Measurements from ENCODE around the gene CD200R1. TPM values are rescaled to one million over a fixed set of nuclear protein-coding genes. Genes with fewer than 3 reads are reported as not detected.

CD200R1 gene
- total and polyA plus RNA-seq, 2 of the 13 experiments (the other 11 are each of a cell fraction or from before 2014, with no cell fraction given): 0.04 TPM; not detected in 1

- Histone ChIP-seq H3K36me3 (replicated peaks in 1 of 2; ENCODE audit: control insufficient read depth in 1 of 2, insufficient read depth in 2 of 2, low read length in 2 of 2) (no peaks in the 10 kb centered on the region), H2AFZ (ENCODE audit: low read length) (no peak overlapping the region), H3K9ac (ENCODE audit: insufficient read depth, low read depth, low read length) (no peak overlapping the region), H3K27me3 (ENCODE audit: control insufficient read depth in 1 of 2, insufficient read depth in 2 of 2, low read length in 2 of 2) (no peaks in the 10 kb centered on the region), H3K9me3 (ENCODE audit: low read length) (peaks cover 8% of the 10 kb centered on the region; the same call in 1 of the 2 replicates), H3K79me2 (ENCODE audit: insufficient read depth, low read length) (no peaks in the 10 kb centered on the region), H3K27ac (ENCODE audit: extremely low read length, insufficient read depth, low read length) (no peak overlapping the region), H4K20me1 (ENCODE audit: insufficient read depth, low read length) (no peaks in the 10 kb centered on the region), H3K4me3 (replicated peaks in 1 of 3; ENCODE audit: insufficient read depth in 1 of 3, low read depth in 2 of 3, low read length in 3 of 3) (no peak overlapping the region), H3K4me2 (ENCODE audit: low read depth, low read length) (no peak overlapping the region), H3K4me1 (ENCODE audit: insufficient read depth, low read length) (no peaks in the 10 kb centered on the region)
- BruUV-seq (replicated peaks): no TSS peak
- FAIRE-seq (no peak), DNase-seq (ENCODE audit: low spot score) (no peak), ATAC-seq (no peak)
- ChIA-PET POLR2A (no interaction called here), CTCF (ENCODE audit: low intra/inter-chr PET ratio, low total read pairs) (no interaction called here)
- WGBS (ENCODE audit: low lambda C conversion rate): 0% methylated on average over 1 of the region's 1 CpG
- intact Hi-C loops (cut with micrococcal nuclease; ENCODE audit: unreplicated experiment): no loop called here
- in situ Hi-C loops (cut with HindIII; ENCODE audit: extremely low pct_ligation_motif_present, low pct_unique_long_range_greater_than_20kb): no loop called here
- no peak for TF ChIP-seq BRF2 (CRISPR knock-in tag; IDR thresholded peaks at IDR 0.05)
- TF ChIP-seq NFIB (CRISPR knock-in tag; IDR thresholded peaks at IDR 0.05; ENCODE audit: borderline replicate concordance): no peak
- TF ChIP-seq ZNF33A (CRISPR knock-in tag; IDR thresholded peaks at IDR 0.05; ENCODE audit: borderline replicate concordance): no peak
- TF ChIP-seq POLR2A (IDR thresholded peaks at IDR 0.05; ENCODE audit: insufficient read depth in 1 of 2, low read depth in 2 of 2, low read length in 2 of 2): no peak
- TF ChIP-seq FLYWCH1 (CRISPR knock-in tag; IDR thresholded peaks at IDR 0.05): no peak
- TF ChIP-seq ZNF407 (CRISPR knock-in tag; IDR thresholded peaks at IDR 0.05; ENCODE audit: not compliant biosample characterization): no peak
- no peak for TF ChIP-seq ZNF280D (CRISPR knock-in tag; IDR thresholded peaks at IDR 0.05)
- no peak for TF ChIP-seq CEBPG (CRISPR knock-in tag; IDR thresholded peaks at IDR 0.05)
- TF ChIP-seq PAX8 (CRISPR knock-in tag; IDR thresholded peaks at IDR 0.05; ENCODE audit: borderline replicate concordance): no peak
- TF ChIP-seq ZNF878 (CRISPR knock-in tag; IDR thresholded peaks at IDR 0.05): no peak
- no peak for TF ChIP-seq GMEB1 (CRISPR knock-in tag; IDR thresholded peaks at IDR 0.05; ENCODE audit: borderline replicate concordance)
Measured at GRCh38 chr3:112967828-112968227, 7.1 kb downstream of the CD200R1 start.

Measured in HepG2 (cell line).